WI38 (cell line): ENCODE measurements around the gene KDM7A.
"Not testable (repeated sequence)": the region's sequence is repeated elsewhere in the genome, so short reads cannot be mapped to it uniquely, and the experiment has no call there.

ENCODE experiments used
- H3K4me3 ChIP-seq: 2 replicates; pipeline ENCODE4 v1.5.1; 2011; ENCODE audit warnings: low read depth, mild to moderate bottlenecking, control low read depth, low read length
- CTCF ChIP-seq: IDR thresholded peaks from 2 replicates; pipeline ENCODE4 v1.5.1; 2012; ENCODE audit warnings: low read depth, mild to moderate bottlenecking, control low read depth, low read length

KDM7A gene

GRCh38 chr7:140168816-140169215 lies 8.0 kb downstream of the KDM7A start:
- no peak overlapping the region for H3K4me3 ChIP-seq
- TF ChIP-seq CTCF, result no peak

GRCh38 chr7:140165422-140165821 lies 11.4 kb downstream of the KDM7A start:
- 0 out of 2 replicates have a peak overlapping the region, but pooled peaks have one; percentile 14 for H3K4me3 ChIP-seq
- TF ChIP-seq CTCF, result no peak

- H3K4me3 ChIP-seq, result not testable (repeated sequence)
Measured at GRCh38 chr7:140162081-140162480, 14.7 kb downstream of the KDM7A start.

DNA sequence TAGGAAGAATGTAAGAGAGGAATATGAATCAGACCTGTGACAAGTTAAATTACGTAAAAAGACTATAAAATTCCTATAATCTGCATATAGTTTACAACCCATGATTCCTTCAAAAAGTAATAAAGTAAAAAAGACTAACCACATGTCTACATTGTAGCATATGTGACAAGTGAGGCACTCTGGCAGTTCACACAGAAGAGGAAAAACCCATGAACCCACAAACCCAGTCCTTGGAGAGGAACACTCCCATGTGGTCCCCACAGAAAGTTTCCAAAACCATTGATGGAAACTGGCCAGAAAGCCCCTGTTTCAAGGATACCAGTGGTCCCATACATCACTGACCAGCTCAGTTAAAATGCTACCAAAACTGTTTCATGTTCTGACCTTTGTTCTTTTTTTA lies 15.7 kb downstream of the KDM7A start:
- TF ChIP-seq CTCF, result no peak
- H3K4me3 ChIP-seq, result no peak overlapping the region

DNA sequence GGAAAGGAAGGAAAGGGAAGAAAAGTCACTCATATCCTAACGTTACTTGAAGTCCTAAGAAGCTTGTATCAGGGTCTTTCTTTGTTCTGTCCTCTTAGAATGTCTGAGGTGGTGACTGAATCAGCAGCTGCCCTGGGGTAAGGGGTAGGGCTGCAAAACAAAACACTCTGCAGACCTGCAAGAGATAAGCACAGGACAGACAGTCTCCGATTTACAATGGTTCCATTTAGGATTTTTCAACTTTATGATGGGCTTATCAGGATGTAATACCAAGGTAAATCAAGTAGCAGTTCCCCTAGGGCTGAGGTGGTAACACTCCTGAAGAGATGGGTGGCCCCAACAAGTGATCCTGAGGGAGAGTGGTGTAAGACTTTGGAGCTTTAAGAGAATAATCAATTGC lies 16.5 kb downstream of the KDM7A start:
- TF ChIP-seq CTCF, result no peak
- no peak overlapping the region for H3K4me3 ChIP-seq

GRCh38 chr7:140159497-140159896 lies 17.3 kb downstream of the KDM7A start:
- no peak overlapping the region for H3K4me3 ChIP-seq
- TF ChIP-seq CTCF, result no peak

DNA sequence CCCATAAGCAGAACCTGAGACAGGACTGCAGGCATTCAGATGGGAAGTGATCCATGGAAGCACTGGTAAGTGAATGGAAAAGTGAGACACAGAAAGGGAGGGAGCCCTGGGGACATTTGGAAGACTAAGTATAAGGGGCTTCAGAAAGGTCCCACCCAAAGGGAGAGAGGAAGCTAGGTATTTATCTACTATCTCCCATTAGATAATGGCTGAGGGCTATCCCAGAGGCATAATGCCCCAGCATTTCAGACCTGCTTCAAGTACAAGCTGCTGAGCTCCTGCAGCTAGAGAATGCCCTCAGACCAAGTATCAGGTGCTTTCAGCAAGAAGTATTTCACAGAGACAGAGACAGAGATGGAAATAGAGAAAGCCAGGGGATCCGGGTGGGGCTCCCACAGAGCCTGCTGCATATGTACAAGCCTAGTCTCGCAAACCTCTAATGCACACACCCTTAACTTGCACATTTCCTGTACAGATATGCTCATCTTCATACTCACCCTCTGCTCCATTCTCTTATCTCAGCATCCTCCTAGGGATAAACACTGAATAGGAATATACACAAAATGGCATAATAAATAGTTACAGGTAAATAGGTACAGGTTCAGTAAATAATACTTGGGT lies 20.2 kb downstream of the KDM7A start:
- TF ChIP-seq CTCF, result no peak
- no peak overlapping the region for H3K4me3 ChIP-seq

GRCh38 chr7:140155428-140155827 lies 21.4 kb downstream of the KDM7A start:
- H3K4me3 ChIP-seq, result no peak overlapping the region
- no peak for TF ChIP-seq CTCF
